Right lung (tissue), 5 donors: ENCODE results near the gene NMB. TPM values are rescaled to one million over a fixed set of nuclear protein-coding genes. Genes with fewer than 3 reads are reported as not detected.

ENCODE experiments used
- DNase-seq, 2 donors: peaks; one replicate each; pipeline ENCODE4 v3.0.0-alpha.2; 2013
- polyA plus RNA-seq, 5 donors: library from polyadenylated mRNA; unstranded; fragments of 120-200 nt; gene quantifications; one replicate each; pipeline versions ENCODE4 v1.2.1 to v1.2.3, GENCODE V29; 2013; ENCODE audit warnings: inconsistent platforms in 1 of 5, low replicate concordance in 1 of 5; ENCODE audit not compliant: insufficient read length in 5 of 5, insufficient read depth in 1 of 5

Gene NMB
- polyA plus RNA-seq, 5 donors, result 2.8 to 6.0 (median 3.8) TPM

DNA sequence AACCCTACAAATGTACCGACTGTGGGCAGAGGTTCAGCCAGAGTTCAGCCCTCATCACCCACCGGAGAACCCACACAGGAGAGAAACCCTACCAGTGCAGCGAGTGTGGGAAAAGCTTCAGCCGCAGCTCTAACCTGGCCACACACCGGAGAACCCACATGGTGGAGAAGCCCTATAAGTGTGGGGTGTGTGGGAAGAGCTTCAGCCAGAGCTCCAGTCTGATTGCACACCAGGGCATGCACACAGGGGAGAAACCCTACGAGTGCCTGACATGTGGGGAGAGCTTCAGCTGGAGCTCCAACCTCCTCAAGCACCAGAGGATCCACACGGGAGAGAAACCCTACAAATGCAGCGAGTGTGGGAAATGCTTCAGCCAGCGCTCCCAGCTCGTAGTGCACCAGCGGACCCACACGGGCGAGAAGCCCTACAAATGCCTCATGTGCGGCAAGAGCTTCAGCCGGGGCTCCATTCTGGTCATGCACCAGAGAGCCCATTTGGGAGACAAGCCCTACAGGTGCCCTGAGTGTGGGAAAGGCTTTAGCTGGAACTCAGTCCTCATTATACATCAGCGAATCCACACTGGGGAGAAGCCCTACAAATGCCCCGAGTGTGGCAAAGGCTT lies 36.5 kb downstream of the NMB start:
- no peak for DNase-seq

DNA sequence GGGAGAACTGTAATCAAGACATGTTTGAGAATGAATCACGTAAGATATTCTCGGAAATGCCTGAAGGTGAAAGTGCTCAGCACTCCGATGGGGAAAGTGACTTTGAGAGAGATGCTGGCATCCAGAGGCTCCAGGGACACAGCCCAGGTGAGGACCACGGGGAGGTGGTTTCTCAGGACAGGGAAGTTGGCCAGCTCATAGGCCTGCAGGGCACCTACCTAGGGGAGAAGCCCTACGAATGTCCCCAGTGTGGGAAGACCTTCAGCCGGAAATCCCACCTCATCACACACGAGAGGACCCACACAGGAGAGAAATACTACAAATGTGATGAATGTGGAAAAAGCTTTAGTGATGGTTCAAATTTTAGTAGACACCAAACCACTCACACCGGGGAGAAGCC lies 37.4 kb downstream of the NMB start:
- no peak for DNase-seq

DNA sequence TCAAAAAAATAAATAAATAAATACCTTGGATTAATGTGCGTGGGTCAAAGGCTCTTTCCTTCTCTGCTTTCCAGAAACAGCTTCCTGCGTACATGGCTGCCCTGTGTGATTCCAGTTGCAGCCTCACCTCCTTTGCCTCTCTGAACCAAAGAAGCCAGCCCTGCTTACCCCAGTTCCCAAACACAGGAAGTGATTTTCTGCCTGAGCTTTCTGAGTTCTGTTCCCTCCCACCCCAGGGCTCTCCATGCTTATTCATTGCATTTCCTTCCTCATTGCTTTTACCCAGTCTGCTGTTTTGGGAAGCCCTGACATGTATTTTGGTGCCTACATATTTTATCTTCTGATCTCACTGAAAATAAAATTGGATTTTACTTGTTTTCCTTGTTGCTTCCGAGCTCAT lies 41.8 kb downstream of the NMB start:
- no peak for DNase-seq

DNA sequence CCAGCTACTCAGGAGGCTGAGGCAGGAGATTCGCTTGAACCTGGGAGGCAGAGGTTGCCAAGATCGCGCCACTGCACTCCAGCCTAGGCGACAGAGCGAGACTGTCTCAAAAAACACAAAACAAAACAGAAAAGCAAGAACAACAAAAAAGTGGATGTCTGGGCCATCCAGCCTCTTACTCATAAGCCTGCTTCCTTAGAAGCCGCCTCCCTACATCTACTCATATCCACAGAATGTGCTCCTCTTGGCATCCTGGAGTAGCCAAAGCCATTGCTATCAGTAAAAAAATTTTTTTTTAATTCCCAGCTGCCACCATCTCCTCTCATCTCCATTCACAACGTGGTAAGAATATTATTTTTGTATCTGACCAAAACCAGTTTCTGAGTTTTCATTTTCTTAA lies 46.4 kb downstream of the NMB start:
- DNase-seq, result no peak

DNA sequence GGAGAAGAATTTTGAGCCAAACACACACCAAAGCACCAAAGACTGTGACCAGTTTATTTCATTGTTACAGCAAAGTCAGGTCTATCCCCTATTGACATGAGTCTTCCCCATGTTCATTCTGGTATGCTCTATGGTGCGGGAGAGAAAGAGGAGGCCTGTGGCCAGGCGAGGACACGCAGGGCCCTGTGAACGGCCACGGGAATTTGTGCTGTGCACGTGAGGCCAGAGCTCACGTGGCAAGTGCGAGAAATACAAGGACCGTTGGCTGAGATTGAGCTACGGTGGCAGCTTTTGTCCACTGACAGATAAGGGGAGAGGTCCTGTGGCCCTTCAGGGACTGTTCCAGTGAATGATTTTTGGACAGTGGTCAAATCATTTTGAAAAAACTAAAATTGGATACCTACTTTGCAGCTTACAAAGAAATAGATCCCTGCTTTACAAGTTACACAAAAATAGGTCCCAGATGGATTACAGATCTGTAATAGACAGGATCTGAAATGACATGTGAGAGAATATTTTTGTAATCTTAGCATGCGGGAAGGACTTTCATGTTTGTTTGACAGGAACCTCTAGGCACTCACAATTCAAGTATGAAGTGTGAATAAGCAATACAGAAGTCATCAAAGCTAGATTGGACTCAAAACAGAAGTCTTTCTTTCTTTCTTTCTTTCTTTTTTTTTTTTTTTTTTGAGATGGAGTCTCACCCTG lies 48.0 kb downstream of the NMB start:
- no peak for DNase-seq

DNA sequence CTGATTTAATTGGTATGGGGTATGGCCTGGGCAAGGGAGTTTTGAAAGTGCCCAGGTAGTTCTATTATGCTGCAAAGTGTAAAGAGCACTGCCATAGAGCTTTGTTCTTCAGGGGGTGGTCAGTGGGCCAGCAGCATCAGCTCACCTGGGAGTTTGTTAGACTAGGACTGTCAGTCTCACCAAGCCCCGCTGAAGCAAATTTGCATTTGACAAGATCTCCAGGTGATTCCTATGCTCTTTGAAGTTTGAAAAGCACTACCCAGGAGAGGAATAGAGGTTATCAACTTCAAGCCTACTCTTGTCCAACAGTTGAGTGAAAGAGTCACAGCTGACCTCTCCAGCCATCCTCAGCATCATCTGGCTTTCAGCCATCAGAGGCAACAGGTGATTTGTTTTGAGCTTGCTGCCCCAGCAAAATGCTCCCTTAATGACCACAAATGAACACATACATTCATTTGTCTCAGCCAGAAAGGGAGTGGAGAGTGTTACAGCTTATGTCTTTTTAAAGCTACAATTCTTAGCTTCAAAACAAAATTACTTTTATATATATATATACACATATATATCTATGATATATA lies 49.2 kb downstream of the NMB start:
- DNase-seq, result no peak

DNA sequence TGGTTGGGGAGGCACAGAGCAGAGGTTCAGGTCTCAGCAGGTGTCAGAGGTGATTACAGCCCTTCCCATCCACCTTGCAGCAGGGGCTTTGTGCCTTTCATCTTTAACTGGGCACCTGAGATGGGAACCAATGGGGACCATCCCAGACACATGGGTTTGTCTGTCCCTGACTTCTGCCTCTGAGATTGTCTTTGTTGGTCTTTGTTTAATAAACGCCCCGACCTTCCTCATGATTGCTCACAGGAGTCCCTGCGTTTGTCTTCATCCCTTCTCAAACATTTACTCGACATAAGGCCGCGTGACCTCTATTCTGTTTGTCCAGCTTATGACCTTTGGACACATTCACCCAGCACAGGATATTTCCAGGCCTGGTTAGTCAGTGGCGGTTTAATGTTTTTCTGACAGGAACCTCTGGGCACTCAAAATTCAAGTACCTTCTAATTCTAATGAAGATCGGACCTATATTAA lies 51.3 kb downstream of the NMB start:
- no peak for DNase-seq

DNA sequence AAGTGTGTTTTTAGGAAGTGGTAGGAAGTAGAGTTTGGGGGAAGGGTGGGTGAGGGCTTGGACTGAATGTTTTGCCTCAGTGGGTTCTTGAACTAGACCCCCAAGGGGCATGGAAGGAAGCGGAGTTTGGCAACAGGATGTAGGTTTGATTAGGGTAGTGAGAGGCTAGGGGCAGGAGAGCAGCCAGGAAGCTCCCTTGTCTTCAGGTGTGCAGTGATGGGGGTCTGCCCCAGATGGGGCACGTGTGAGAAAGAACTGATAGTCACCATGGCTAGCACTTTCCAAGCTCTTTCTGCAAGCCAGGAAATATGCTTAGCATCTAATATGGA lies 52.5 kb downstream of the NMB start:
- no peak for DNase-seq

Other genes starting within 250 kb of the NMB start
- 10 to 100 TPM; 19.8 to 24.3 (median 21.2) TPM for gene ZSCAN2, start 57.2 kb downstream of the NMB start, polyA plus RNA-seq
- 10 to 100 TPM; 40.4 to 43.8 (median 42.3) TPM for gene WDR73, start 3.9 kb downstream of the NMB start, polyA plus RNA-seq
- 100 to 1,000 TPM; 242 to 314 (median 281) TPM for gene SEC11A, start 57.9 kb upstream of the NMB start, polyA plus RNA-seq
- gene ZNF592, start 90.4 kb upstream of the NMB start, polyA plus RNA-seq, result 10 to 100 TPM; 19.7 to 27.2 (median 26.0) TPM
- 10 to 100 TPM; 13.8 to 23.6 (median 17.2) TPM for gene ALPK3, start 159.2 kb upstream of the NMB start, polyA plus RNA-seq
- under 1 TPM; 0.10 to 0.24 (median 0.13) TPM for gene SLC28A1, start 226.5 kb upstream of the NMB start, polyA plus RNA-seq